Measurements from ENCODE around the gene ZNF516. TPM values are rescaled to one million over a fixed set of nuclear protein-coding genes. Genes with fewer than 3 reads are reported as not detected.

The ZNF516 gene
- total and polyA plus RNA-seq, 9 donors, result 13.5 to 110 (median 95.2) TPM

DNA sequence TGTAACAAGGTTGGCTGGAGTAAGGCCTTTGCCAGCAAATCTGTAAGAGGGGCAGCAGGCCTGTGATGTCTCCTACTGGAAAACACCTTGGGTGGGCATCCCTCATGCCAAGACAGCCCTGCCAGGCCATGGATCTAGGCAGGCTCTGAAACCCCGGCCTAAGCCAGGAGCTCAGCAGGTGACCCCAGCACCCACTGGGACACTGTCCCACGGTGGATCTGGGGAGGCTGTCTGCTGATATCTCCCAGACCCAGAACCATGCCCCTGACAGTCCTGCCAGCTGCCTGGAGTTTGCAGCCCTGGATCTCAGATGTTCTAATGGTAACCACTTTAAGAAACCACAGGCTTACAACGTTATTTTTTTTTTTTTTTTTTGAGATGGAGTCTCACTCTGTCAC is 117.7 kb downstream of the ZNF516 start:
- Histone ChIP-seq H3K4me3 (no peak overlapping the region), H3K27me3 (no peaks in the 10 kb centered on the region), H3K36me3 (no peaks in the 10 kb centered on the region), H3K9me3 (no peaks in the 10 kb centered on the region), H3K4me1 (ENCODE audit: insufficient read depth) (peaks cover 5% of the 10 kb centered on the region), H3K27ac (no peak overlapping the region)
- 61 to 76% (median 75%) methylated on average over 3 of the region's 3 CpGs for WGBS, 3 donors
- TF ChIP-seq, protein P1, sequence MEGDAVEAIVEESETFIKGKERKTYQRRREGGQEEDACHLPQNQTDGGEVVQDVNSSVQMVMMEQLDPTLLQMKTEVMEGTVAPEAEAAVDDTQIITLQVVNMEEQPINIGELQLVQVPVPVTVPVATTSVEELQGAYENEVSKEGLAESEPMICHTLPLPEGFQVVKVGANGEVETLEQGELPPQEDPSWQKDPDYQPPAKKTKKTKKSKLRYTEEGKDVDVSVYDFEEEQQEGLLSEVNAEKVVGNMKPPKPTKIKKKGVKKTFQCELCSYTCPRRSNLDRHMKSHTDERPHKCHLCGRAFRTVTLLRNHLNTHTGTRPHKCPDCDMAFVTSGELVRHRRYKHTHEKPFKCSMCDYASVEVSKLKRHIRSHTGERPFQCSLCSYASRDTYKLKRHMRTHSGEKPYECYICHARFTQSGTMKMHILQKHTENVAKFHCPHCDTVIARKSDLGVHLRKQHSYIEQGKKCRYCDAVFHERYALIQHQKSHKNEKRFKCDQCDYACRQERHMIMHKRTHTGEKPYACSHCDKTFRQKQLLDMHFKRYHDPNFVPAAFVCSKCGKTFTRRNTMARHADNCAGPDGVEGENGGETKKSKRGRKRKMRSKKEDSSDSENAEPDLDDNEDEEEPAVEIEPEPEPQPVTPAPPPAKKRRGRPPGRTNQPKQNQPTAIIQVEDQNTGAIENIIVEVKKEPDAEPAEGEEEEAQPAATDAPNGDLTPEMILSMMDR (IDR thresholded peaks at IDR 0.05), result no peak
- TF ChIP-seq POLR2A (IDR thresholded peaks at IDR 0.05) (no peak), EP300 (IDR thresholded peaks at IDR 0.05) (no peak)
- no peak for DNase-seq
- intact Hi-C loops (cut with DNase I), result no loop called here

DNA sequence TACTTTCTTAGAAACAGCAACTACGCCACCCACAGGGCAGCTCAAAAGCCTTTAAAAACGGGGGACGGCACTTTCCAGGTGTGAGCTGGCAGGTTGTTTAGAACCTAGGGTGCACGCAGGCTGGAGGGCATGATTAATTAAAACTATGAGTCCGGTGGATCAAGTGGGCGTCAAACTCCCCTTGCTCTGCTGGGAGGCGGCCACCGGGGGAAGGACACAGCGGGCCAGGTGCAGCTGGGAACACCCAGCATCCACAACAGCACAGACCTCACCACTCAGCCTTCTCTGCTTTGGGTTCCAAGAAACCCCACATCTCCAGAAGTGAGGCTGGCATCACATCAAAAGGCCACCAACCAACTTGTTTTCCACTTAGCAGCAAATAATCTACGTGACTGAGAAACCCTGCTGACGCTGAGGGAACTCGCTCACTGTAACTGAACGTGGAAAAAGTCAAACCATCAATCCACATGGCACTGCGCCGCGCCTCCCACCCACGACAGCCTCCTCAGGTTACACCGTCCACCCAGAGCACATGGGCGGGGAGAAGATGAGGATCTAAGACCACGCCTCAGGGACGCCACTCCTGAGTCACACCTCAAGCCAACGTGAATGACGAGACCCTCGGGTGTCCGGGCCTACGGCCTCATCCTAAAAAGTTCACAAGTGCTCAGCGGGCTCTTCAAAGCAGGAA is 118.2 kb downstream of the ZNF516 start:
- intact Hi-C loops (cut with DNase I), result no loop called here
- DNase-seq, result no peak
- no peak overlapping the region for H3K27ac ChIP-seq
- TF ChIP-seq, protein P1 (IDR thresholded peaks at IDR 0.05), result no peak
- no peak for TF ChIP-seq EP300 (IDR thresholded peaks at IDR 0.05)
- TF ChIP-seq POLR2A (IDR thresholded peaks at IDR 0.05), result no peak
- H3K9me3 ChIP-seq, result no peaks in the 10 kb centered on the region
- H3K4me3 ChIP-seq, result no peak overlapping the region
- 86 to 90% (median 88%) methylated on average over 27 of the region's 27 CpGs for WGBS, 3 donors
- peaks cover 5% of the 10 kb centered on the region for H3K4me1 ChIP-seq (ENCODE audit: insufficient read depth)
- no peaks in the 10 kb centered on the region for H3K36me3 ChIP-seq
- H3K27me3 ChIP-seq, result no peaks in the 10 kb centered on the region

DNA sequence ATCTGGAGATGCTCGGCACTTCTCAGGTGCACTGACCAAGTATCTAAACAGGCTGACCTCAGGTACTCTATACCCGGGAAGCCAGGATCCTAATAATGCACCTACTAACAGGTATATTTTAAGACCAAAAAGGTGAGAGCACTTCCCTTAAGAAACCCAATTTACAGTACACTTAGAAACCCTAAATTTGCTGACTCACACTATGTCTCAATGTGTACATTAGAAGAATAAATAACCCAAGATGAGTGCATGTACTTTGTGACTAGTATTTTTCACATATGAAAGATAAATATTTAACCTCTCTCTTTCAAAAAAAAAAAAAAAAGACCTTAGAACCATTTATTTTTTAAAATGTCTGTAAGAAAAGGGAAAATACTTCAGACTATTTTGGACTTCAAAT is 118.8 kb downstream of the ZNF516 start:
- H3K9me3 ChIP-seq, result no peaks in the 10 kb centered on the region
- no peaks in the 10 kb centered on the region for H3K27me3 ChIP-seq
- H3K27ac ChIP-seq, result no peak overlapping the region
- peaks cover 3% of the 10 kb centered on the region for H3K4me1 ChIP-seq (ENCODE audit: insufficient read depth)
- no peak for DNase-seq
- TF ChIP-seq POLR2A (IDR thresholded peaks at IDR 0.05) (no peak), EP300 (IDR thresholded peaks at IDR 0.05) (no peak)
- WGBS, 3 donors, result 93 to 96% (median 95%) methylated on average over 2 of the region's 2 CpGs
- no peaks in the 10 kb centered on the region for H3K36me3 ChIP-seq
- intact Hi-C loops (cut with DNase I), result no loop called here
- no peak overlapping the region for H3K4me3 ChIP-seq

DNA sequence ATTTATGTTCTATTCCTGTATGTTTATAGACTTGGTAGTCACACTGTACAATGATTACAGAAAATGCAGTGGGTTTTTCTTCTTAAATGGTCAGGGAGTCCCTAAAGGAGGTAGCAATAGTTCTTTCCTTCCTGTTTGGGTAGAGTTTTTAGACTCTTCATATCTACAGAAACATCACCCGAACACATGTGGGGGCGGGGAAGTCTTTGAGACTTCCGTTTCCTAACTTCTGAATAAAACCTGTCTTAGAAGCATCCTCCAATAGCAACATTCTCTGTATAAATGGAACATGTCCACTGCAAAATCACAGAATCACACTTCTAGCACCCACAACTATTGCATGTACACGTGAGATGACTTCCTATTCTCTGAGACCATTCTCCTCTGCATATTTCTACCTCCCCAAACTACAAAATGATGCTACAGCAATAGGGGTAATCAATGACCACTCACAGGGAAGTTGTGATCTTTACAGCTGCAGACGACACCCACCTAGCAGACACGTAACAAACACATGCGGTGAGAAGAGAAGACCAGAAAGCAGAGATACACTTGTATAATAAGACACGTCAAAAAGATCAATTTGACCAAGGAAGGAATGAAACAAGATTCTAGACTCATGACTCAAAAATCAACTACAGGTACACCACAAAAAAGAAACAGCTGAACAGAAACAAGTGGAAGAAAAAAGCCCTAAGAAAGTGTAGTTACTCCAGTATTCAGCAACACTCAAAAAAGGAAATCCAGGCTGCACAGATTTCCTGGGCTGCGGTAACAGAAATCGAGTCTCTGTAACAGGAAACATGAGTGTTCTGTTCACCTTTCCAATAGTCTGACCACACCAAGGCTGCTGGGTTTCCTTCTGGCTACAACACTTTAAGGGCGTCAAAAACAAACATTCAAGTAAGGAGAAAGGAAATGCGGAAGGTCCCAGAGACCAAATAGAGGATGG is 120.4 kb downstream of the ZNF516 start:
- DNase-seq, result no peak
- intact Hi-C loops (cut with DNase I), result no loop called here
- 80 to 86% (median 85%) methylated on average over 12 of the region's 12 CpGs for WGBS, 3 donors
- TF ChIP-seq POLR2A (IDR thresholded peaks at IDR 0.05) (no peak), EP300 (IDR thresholded peaks at IDR 0.05) (no peak)
- TF ChIP-seq, protein P1 (IDR thresholded peaks at IDR 0.05), result no peak
- no peaks in the 10 kb centered on the region for H3K9me3 ChIP-seq
- peaks cover 3% of the 10 kb centered on the region for H3K4me1 ChIP-seq (ENCODE audit: insufficient read depth)
- H3K27ac ChIP-seq, result no peak overlapping the region
- H3K36me3 ChIP-seq, result no peaks in the 10 kb centered on the region
- no peaks in the 10 kb centered on the region for H3K27me3 ChIP-seq
- no peak overlapping the region for H3K4me3 ChIP-seq
